ENCODE data around the gene SESN3.

GRCh38 chr11:95276139-95276538 lies 45.1 kb upstream of the SESN3 start:
- TF ChIP-seq NFRKB (IDR thresholded peaks at IDR 0.05) (no peak), SP1 (IDR thresholded peaks at IDR 0.05) (no peak)

Measured in HEK293T (cell line).